HepG2 (cell line): ENCODE measurements around the gene MXRA7. TPM values are rescaled to one million over a fixed set of nuclear protein-coding genes. Genes with fewer than 3 reads are reported as not detected.

Experiments
- ARID3A ChIP-seq: IDR thresholded peaks from 2 replicates; pipeline ENCODE4 v1.6.1; 2012; ENCODE audit warnings: low read depth, low read length, improper control_type of control experiment
- CHD4 ChIP-seq: fragments of 200-600 bp; sonication (generic); IDR thresholded peaks from 2 replicates; pipeline ENCODE4 v1.7.0; 2017; ENCODE audit warnings: mild to moderate bottlenecking, low read length, borderline replicate concordance
- EHMT2 ChIP-seq: fragments of 200-600 bp; sonication (generic); IDR thresholded peaks from 2 replicates; pipeline ENCODE4 v1.7.0; 2017; ENCODE audit warnings: antibody characterized with exemption, low read depth, low read length, borderline replicate concordance
- HMGA1 ChIP-seq: sonication (generic); formaldehyde crosslinking; conservative IDR thresholded peaks from 2 replicates; pipeline ENCODE4 v1.4.0; 2020; ENCODE audit warnings: missing genetic modification reagents
- NR2F1 ChIP-seq, 2 experiments: fragments of 450-650 bp in 1 of 2; formaldehyde crosslinking in 1 of 2; IDR thresholded peaks; 2 replicates each; pipeline versions ENCODE4 v1.5.0 to v1.6.1; 2016 to 2020; ENCODE audit warnings: mild to moderate bottlenecking in 1 of 2, missing compliant biosample characterization in 1 of 2, missing genetic modification reagents in 1 of 2, moderate library complexity in 1 of 2
- ZNF124 ChIP-seq: sonication (generic); formaldehyde crosslinking; IDR thresholded peaks from 2 replicates; pipeline ENCODE4 v1.4.0; 2020; ENCODE audit warnings: missing genetic modification reagents
- ZNF34 ChIP-seq: sonication (generic); formaldehyde crosslinking; IDR thresholded peaks from 2 replicates; pipeline ENCODE4 v1.4.0; 2020; ENCODE audit warnings: mild to moderate bottlenecking, missing genetic modification reagents, borderline replicate concordance
- ZNF709 ChIP-seq: sonication (generic); formaldehyde crosslinking; IDR thresholded peaks from 2 replicates; pipeline ENCODE4 v1.5.0; 2020; ENCODE audit warnings: mild to moderate bottlenecking, missing genetic modification reagents
- ZSCAN29 ChIP-seq: sonication (generic); formaldehyde crosslinking; conservative IDR thresholded peaks from 2 replicates; pipeline ENCODE4 v1.4.0; 2020; ENCODE audit warnings: mild to moderate bottlenecking, missing genetic modification reagents
- ZSCAN31 ChIP-seq: sonication (generic); formaldehyde crosslinking; IDR thresholded peaks from 2 replicates; pipeline ENCODE4 v1.5.0; 2020; ENCODE audit warnings: low read depth, mild to moderate bottlenecking, missing genetic modification reagents
- polyA plus RNA-seq, 8 experiments: library from polyadenylated mRNA; depleted of rRNA in 3 of 8; stranded (reverse) in 7 of 8; unstranded in 1 of 8; fragments of >200 nt; fragmentation: Illumina TruSeq in 4 of 8; extraction: Trizol in 4 of 8; gene quantifications; 2 replicates each; pipeline versions ENCODE4 v1.2.1 to v1.2.3, GENCODE V29; 2011 to 2016; ENCODE audit warnings: low read depth in 4 of 8, missing spikeins in 1 of 8, mixed read lengths in 1 of 8; ENCODE audit not compliant: insufficient read depth in 1 of 8
- total RNA-seq, 5 experiments: library from RNA; depleted of rRNA; stranded (reverse); fragments of >200 nt; fragmentation: Illumina TruSeq; extraction: Trizol; gene quantifications; 2 replicates each; pipeline ENCODE4 v1.2.3, GENCODE V29; 2016; ENCODE audit warnings: low read depth in 1 of 5
- TF ChIP-seq, protein P1 (sequence below): sonication (generic); formaldehyde crosslinking; IDR thresholded peaks from 2 replicates; pipeline ENCODE4 v1.4.0; 2020; ENCODE audit warnings: missing genetic modification reagents, borderline replicate concordance
- TF ChIP-seq, protein P2 (sequence below): fragments of 450-650 bp; IDR thresholded peaks from 2 replicates; pipeline ENCODE4 v1.6.1; 2016
- TF ChIP-seq, protein P3 (sequence below): sonication (generic); formaldehyde crosslinking; IDR thresholded peaks from 2 replicates; pipeline ENCODE4 v1.8.0; 2022; ENCODE audit warnings: mild to moderate bottlenecking, missing genetic modification reagents, borderline replicate concordance
- TF ChIP-seq, protein P4 (sequence below): sonication (generic); formaldehyde crosslinking; IDR thresholded peaks from 2 replicates; pipeline ENCODE4 v1.4.0; 2020; ENCODE audit warnings: missing genetic modification reagents

Gene MXRA7
- total and polyA plus RNA-seq, 2 of the 13 experiments (the other 11 are each of a cell fraction or from before 2014, with no cell fraction given) = 44.8 to 112 TPM

DNA sequence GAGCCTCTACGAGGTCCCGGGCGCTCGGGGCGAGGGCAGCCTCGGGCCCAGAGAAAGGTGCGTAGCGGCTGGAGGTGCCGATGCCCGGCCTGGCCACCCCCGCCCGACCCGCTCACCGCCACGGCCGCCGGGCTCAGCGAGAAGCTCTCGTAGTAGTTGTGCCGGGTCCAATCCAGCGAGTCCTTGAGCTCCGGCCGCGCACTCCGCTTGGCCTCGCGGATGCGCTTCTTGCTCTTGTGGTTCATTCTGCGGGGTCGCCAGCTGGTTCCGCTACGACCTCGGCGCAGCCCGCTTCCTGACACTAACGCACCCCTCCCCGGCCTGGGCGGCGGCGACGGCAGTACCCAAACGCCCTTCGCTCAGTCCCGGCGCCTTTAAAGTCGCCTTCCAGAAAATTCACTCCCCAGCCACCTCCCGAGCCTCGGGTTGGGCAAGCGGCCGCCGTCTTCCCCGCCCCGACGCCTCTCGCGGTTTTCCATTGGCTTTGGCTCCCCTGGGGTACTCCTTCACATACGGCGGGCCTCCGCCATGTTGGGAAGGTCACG is 15.5 kb upstream of the MXRA7 start, which contains the start of gene JMJD6 (continued):
- TF ChIP-seq NR2F1 (CRISPR knock-in tag; IDR thresholded peaks at IDR 0.05) = peak; percentile 25 to 38; a peak in 1 of 4 replicates
- no peak for TF ChIP-seq ZNF709 (CRISPR knock-in tag)
- TF ChIP-seq ZSCAN31 (CRISPR knock-in tag) = peak; percentile 93
- TF ChIP-seq, protein P1, sequence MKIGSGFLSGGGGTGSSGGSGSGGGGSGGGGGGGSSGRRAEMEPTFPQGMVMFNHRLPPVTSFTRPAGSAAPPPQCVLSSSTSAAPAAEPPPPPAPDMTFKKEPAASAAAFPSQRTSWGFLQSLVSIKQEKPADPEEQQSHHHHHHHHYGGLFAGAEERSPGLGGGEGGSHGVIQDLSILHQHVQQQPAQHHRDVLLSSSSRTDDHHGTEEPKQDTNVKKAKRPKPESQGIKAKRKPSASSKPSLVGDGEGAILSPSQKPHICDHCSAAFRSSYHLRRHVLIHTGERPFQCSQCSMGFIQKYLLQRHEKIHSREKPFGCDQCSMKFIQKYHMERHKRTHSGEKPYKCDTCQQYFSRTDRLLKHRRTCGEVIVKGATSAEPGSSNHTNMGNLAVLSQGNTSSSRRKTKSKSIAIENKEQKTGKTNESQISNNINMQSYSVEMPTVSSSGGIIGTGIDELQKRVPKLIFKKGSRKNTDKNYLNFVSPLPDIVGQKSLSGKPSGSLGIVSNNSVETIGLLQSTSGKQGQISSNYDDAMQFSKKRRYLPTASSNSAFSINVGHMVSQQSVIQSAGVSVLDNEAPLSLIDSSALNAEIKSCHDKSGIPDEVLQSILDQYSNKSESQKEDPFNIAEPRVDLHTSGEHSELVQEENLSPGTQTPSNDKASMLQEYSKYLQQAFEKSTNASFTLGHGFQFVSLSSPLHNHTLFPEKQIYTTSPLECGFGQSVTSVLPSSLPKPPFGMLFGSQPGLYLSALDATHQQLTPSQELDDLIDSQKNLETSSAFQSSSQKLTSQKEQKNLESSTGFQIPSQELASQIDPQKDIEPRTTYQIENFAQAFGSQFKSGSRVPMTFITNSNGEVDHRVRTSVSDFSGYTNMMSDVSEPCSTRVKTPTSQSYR (CRISPR knock-in tag) = no peak
- TF ChIP-seq, protein P2, sequence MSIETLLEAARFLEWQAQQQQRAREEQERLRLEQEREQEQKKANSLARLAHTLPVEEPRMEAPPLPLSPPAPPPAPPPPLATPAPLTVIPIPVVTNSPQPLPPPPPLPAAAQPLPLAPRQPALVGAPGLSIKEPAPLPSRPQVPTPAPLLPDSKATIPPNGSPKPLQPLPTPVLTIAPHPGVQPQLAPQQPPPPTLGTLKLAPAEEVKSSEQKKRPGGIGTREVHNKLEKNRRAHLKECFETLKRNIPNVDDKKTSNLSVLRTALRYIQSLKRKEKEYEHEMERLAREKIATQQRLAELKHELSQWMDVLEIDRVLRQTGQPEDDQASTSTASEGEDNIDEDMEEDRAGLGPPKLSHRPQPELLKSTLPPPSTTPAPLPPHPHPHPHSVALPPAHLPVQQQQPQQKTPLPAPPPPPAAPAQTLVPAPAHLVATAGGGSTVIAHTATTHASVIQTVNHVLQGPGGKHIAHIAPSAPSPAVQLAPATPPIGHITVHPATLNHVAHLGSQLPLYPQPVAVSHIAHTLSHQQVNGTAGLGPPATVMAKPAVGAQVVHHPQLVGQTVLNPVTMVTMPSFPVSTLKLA = no peak
- TF ChIP-seq ZNF34 (CRISPR knock-in tag) = no peak
- TF ChIP-seq ZSCAN29 (CRISPR knock-in tag) = no peak
- TF ChIP-seq CHD4 = no peak
- no peak for TF ChIP-seq EHMT2
- TF ChIP-seq, protein P3, sequence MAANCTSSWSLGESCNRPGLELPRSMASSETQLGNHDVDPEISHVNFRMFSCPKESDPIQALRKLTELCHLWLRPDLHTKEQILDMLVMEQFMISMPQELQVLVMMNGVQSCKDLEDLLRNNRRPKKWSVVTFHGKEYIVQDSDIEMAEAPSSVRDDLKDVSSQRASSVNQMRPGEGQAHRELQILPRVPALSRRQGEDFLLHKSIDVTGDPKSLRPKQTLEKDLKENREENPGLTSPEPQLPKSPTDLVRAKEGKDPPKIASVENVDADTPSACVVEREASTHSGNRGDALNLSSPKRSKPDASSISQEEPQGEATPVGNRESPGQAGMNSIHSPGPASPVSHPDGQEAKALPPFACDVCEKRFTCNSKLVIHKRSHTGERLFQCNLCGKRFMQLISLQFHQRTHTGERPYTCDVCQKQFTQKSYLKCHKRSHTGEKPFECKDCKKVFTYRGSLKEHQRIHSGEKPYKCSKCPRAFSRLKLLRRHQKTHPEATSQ (CRISPR knock-in tag) = no peak; the same call in 1 of the 2 replicates
- TF ChIP-seq, protein P4, sequence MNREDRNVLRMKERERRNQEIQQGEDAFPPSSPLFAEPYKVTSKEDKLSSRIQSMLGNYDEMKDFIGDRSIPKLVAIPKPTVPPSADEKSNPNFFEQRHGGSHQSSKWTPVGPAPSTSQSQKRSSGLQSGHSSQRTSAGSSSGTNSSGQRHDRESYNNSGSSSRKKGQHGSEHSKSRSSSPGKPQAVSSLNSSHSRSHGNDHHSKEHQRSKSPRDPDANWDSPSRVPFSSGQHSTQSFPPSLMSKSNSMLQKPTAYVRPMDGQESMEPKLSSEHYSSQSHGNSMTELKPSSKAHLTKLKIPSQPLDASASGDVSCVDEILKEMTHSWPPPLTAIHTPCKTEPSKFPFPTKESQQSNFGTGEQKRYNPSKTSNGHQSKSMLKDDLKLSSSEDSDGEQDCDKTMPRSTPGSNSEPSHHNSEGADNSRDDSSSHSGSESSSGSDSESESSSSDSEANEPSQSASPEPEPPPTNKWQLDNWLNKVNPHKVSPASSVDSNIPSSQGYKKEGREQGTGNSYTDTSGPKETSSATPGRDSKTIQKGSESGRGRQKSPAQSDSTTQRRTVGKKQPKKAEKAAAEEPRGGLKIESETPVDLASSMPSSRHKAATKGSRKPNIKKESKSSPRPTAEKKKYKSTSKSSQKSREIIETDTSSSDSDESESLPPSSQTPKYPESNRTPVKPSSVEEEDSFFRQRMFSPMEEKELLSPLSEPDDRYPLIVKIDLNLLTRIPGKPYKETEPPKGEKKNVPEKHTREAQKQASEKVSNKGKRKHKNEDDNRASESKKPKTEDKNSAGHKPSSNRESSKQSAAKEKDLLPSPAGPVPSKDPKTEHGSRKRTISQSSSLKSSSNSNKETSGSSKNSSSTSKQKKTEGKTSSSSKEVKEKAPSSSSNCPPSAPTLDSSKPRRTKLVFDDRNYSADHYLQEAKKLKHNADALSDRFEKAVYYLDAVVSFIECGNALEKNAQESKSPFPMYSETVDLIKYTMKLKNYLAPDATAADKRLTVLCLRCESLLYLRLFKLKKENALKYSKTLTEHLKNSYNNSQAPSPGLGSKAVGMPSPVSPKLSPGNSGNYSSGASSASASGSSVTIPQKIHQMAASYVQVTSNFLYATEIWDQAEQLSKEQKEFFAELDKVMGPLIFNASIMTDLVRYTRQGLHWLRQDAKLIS = no peak
- TF ChIP-seq ARID3A = no peak
- no peak for TF ChIP-seq HMGA1
- TF ChIP-seq ZNF124 (CRISPR knock-in tag) = 0 out of 2 replicates have a peak, but pooled peaks have one; percentile 53
